HepG2 (cell line): ENCODE measurements around the gene RIPK3.

Experiments used
- CTCF ChIP-seq: sonication (generic); formaldehyde crosslinking; IDR thresholded peaks from 2 replicates; pipeline ENCODE4 v1.5.0; 2020; ENCODE audit warnings: mild to moderate bottlenecking, missing genetic modification reagents, moderate library complexity
- IRF1 ChIP-seq: sonication (generic); formaldehyde crosslinking; IDR thresholded peaks from 2 replicates; pipeline ENCODE4 v1.4.0; 2020; ENCODE audit warnings: low read depth, mild to moderate bottlenecking, missing genetic modification reagents
- NFKBIZ ChIP-seq: IDR thresholded peaks from 2 replicates; pipeline ENCODE4 v1.6.1; 2018; ENCODE audit warnings: missing genetic modification reagents, missing compliant biosample characterization
- POLR2AphosphoS2 ChIP-seq: IDR thresholded peaks from 2 replicates; pipeline ENCODE4 v1.6.1; 2011; ENCODE audit warnings: low read depth, low read length, improper control_type of control experiment
- RBM39 ChIP-seq: fragments of 200-400 bp; formaldehyde crosslinking; IDR thresholded peaks from one replicate; pipeline ENCODE4 v1.6.1; 2018; ENCODE audit warnings: antibody characterized with exemption, mild to moderate bottlenecking, low read depth, low read length; ENCODE audit not compliant: poor library complexity, severe bottlenecking
- SRF ChIP-seq: IDR thresholded peaks from 2 replicates; pipeline ENCODE4 v1.6.1; 2011; ENCODE audit warnings: mild to moderate bottlenecking, low read depth, low read length, moderate library complexity
- ZBTB10 ChIP-seq: sonication (generic); formaldehyde crosslinking; IDR thresholded peaks from 2 replicates; pipeline ENCODE4 v1.4.0; 2020; ENCODE audit warnings: missing genetic modification reagents, borderline replicate concordance
- ZNF879 ChIP-seq: sonication (generic); formaldehyde crosslinking; IDR thresholded peaks from 2 replicates; pipeline ENCODE4 v1.8.1; 2023; ENCODE audit warnings: missing genetic modification reagents
- ZZZ3 ChIP-seq: sonication (generic); formaldehyde crosslinking; IDR thresholded peaks from 2 replicates; pipeline ENCODE4 v1.4.0; 2020; ENCODE audit warnings: missing genetic modification reagents, mild to moderate bottlenecking, borderline replicate concordance

- TF ChIP-seq RBM39 (no peak), CTCF (no peak), ZZZ3 (CRISPR knock-in tag) (no peak), ZNF879 (no peak), NFKBIZ (CRISPR knock-in tag) (no peak), POLR2AphosphoS2 (no peak), ZBTB10 (CRISPR knock-in tag) (no peak), IRF1 (CRISPR knock-in tag) (no peak), SRF (no peak)
Measured at GRCh38 chr14:24348186-24348585, 8.4 kb upstream of the RIPK3 start.
